Measurements from ENCODE around the gene TRPV4. TPM values are rescaled to one million over a fixed set of nuclear protein-coding genes. Genes with fewer than 3 reads are reported as not detected.
A peak's percentile ranks its signal among the peaks of the same experiment; 100 is the strongest.

The TRPV4 gene
- total RNA-seq, 1 donor from 2014 or later = 5.6 TPM

DNA sequence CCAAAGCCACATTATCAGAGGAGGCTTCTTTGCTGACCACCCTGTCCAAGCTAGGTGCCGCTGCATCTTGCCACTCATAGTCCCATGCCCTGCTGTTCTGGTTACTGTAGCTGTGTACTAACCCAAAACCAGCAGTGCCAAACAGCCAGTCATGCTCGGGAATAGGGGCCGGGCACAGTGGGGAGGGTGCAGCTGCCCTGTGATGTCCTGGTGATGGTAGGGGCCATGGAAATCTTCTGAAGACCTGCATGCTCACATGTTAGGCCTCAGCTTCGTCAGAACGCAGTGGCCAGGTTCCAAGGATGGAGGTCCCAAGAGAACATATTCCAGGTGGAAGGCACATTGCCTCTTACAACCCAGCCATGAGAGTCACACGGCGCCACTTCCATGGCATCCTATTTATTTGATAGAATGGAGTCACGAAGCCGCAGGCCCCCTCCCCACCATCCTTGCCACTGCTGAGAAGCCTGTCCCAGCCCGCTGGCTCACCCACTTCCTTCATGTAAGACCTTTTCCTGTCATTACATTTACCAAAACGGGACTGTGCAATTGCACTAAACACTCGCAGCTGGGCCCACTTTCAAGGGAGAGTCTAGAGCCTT lies 71.0 kb downstream of the TRPV4 start:
- intact Hi-C loops (cut with DNase I) = no loop called here
- H3K27ac ChIP-seq = no peak overlapping the region
- H3K4me3 ChIP-seq = no peak overlapping the region

GRCh38 chr12:109760930-109761921 lies 72.0 kb downstream of the TRPV4 start:
- no peaks in the 10 kb centered on the region for H3K27me3 ChIP-seq
- no peak for TF ChIP-seq POLR2A (IDR thresholded peaks at IDR 0.05)
- no peak for TF ChIP-seq POLR2AphosphoS5 (IDR thresholded peaks at IDR 0.05; ENCODE audit: insufficient read depth in 1 of 2, low read depth in 1 of 2)
- TF ChIP-seq, protein P1, sequence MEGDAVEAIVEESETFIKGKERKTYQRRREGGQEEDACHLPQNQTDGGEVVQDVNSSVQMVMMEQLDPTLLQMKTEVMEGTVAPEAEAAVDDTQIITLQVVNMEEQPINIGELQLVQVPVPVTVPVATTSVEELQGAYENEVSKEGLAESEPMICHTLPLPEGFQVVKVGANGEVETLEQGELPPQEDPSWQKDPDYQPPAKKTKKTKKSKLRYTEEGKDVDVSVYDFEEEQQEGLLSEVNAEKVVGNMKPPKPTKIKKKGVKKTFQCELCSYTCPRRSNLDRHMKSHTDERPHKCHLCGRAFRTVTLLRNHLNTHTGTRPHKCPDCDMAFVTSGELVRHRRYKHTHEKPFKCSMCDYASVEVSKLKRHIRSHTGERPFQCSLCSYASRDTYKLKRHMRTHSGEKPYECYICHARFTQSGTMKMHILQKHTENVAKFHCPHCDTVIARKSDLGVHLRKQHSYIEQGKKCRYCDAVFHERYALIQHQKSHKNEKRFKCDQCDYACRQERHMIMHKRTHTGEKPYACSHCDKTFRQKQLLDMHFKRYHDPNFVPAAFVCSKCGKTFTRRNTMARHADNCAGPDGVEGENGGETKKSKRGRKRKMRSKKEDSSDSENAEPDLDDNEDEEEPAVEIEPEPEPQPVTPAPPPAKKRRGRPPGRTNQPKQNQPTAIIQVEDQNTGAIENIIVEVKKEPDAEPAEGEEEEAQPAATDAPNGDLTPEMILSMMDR (IDR thresholded peaks at IDR 0.05) = no peak
- H3K9me3 ChIP-seq = no peaks in the 10 kb centered on the region
- no peaks in the 10 kb centered on the region for H3K36me3 ChIP-seq
- H3K4me1 ChIP-seq = no peaks in the 10 kb centered on the region
- no peak overlapping the region for H3K4me3 ChIP-seq
- intact Hi-C loops (cut with DNase I) = no loop called here
- H3K27ac ChIP-seq = no peak overlapping the region
- peak in 1 of 2 donors; percentile 67 for DNase-seq (ENCODE audit: extremely low spot score in 2 of 2)

More for the DNA sequence above, 71.0 kb downstream of the TRPV4 start:
- no peaks in the 10 kb centered on the region for H3K4me1 ChIP-seq
- peak in 1 of 2 donors; percentile 88 for DNase-seq (ENCODE audit: extremely low spot score in 2 of 2)
- H3K9me3 ChIP-seq = no peaks in the 10 kb centered on the region
- no peak for TF ChIP-seq POLR2A (IDR thresholded peaks at IDR 0.05)
- TF ChIP-seq POLR2AphosphoS5 (IDR thresholded peaks at IDR 0.05; ENCODE audit: insufficient read depth in 1 of 2, low read depth in 1 of 2) = no peak
- TF ChIP-seq, protein P1 (IDR thresholded peaks at IDR 0.05) = no peak
- H3K36me3 ChIP-seq = no peaks in the 10 kb centered on the region
- H3K27me3 ChIP-seq = no peaks in the 10 kb centered on the region

DNA sequence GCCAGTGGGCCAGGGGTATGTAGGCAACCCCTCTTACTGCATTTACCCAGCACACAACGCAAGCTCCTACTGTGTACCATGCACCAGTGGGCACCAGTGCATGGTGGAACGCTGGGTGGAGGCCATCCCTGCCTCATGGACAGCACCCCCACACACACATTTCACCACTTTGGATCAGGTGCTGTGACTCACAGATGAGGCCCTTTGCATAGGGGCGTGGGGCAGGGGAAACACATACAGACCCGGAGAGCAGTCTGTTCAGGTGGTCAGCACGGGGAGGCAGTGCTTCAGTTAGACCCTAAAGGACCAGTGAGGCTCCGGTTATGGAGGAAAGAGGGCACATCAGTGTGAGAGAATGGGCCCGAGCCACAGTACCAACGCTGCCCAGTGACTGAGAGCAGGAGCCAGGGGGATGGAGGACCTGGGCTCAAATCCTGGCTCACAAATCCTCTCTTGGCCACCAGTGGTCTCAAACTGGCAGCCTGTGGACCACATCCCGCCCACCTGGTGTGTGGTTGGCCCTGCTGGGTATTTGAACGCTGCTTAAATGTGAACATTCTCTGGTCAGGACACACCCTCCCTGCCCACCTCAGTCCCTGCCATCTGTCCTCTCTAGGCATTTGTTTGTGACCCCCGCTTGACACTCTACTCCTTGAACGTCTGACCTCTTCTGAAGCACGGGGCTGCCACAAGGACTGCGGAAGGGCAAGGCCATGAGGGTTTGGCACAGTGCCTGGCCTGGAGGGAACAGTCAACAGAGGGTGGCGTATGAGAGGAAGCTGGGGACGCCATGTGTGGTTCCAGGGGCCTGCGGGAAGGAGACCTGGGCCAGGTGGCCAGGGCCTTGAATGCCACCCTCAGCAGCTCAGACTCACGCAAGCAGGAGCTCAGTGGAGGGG lies 72.9 kb downstream of the TRPV4 start:
- Histone ChIP-seq H3K4me3 (no peak overlapping the region), H3K27ac (no peak overlapping the region)
- intact Hi-C loops (cut with DNase I) = no loop called here

DNA sequence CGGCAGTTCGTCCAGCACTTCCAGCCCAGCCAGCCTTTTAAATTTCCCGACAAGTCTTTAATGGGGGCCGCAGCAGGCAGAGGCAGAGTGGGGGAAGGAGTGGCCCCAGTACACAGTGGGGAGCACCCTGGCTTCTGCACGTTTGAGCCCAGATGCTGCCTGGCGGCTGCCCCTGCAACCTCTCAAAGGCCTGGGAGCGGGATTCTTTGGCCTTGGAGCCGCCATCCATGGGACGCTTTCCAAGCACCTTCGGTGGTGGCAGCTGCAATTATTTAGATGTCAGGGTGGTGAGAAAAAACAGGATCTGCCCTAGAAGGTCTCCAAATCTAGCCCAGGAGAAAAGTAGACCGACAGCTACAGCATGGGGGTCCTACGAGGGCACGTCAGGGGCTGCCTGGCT lies 73.6 kb downstream of the TRPV4 start:
- H3K4me1 ChIP-seq = no peaks in the 10 kb centered on the region
- H3K9me3 ChIP-seq = no peaks in the 10 kb centered on the region
- intact Hi-C loops (cut with DNase I) = no loop called here
- H3K27me3 ChIP-seq = no peaks in the 10 kb centered on the region
- H3K36me3 ChIP-seq = no peaks in the 10 kb centered on the region
- TF ChIP-seq POLR2A (IDR thresholded peaks at IDR 0.05) = no peak
- TF ChIP-seq POLR2AphosphoS5 (IDR thresholded peaks at IDR 0.05; ENCODE audit: insufficient read depth in 1 of 2, low read depth in 1 of 2) = no peak
- TF ChIP-seq, protein P1 (IDR thresholded peaks at IDR 0.05) = no peak
- no peak overlapping the region for H3K4me3 ChIP-seq
- no peak overlapping the region for H3K27ac ChIP-seq
- peak in 1 of 2 donors; percentile 67 for DNase-seq (ENCODE audit: extremely low spot score in 2 of 2)

More for the DNA sequence above, 72.9 kb downstream of the TRPV4 start:
- DNase-seq (ENCODE audit: extremely low spot score in 2 of 2) = peak in 1 of 2 donors; percentile 93
- H3K27me3 ChIP-seq = no peaks in the 10 kb centered on the region
- no peaks in the 10 kb centered on the region for H3K4me1 ChIP-seq
- no peaks in the 10 kb centered on the region for H3K9me3 ChIP-seq
- no peaks in the 10 kb centered on the region for H3K36me3 ChIP-seq
- TF ChIP-seq POLR2AphosphoS5 (IDR thresholded peaks at IDR 0.05; ENCODE audit: insufficient read depth in 1 of 2, low read depth in 1 of 2) = no peak
- TF ChIP-seq, protein P1 (IDR thresholded peaks at IDR 0.05) = no peak
- no peak for TF ChIP-seq POLR2A (IDR thresholded peaks at IDR 0.05)

All from vagina (tissue), 2 donors.